HepG2 (cell line): ENCODE results near the gene GPR62. TPM values are rescaled to one million over a fixed set of nuclear protein-coding genes. Genes with fewer than 3 reads are reported as not detected.

Experiments
- ARHGAP35 ChIP-seq: sonication (generic); formaldehyde crosslinking; IDR thresholded peaks from 2 replicates; pipeline ENCODE4 v1.9.0; 2022; ENCODE audit warnings: mild to moderate bottlenecking, inconsistent platforms, moderate library complexity, missing genetic modification reagents, borderline replicate concordance
- CBX5 ChIP-seq: sonication (generic); formaldehyde crosslinking; IDR thresholded peaks from 2 replicates; pipeline ENCODE4 v1.4.0; 2020; ENCODE audit warnings: missing genetic modification reagents, borderline replicate concordance
- HMG20A ChIP-seq: IDR thresholded peaks from 2 replicates; pipeline ENCODE4 v1.6.1; 2016; ENCODE audit warnings: borderline replicate concordance
- HMGXB4 ChIP-seq, 2 experiments: sonication (generic) in 1 of 2; formaldehyde crosslinking in 1 of 2; IDR thresholded peaks; 2 replicates each; pipeline versions ENCODE4 v1.4.0 to v1.6.1; 2018 to 2020; ENCODE audit warnings: missing genetic modification reagents in 2 of 2, borderline replicate concordance in 1 of 2, low read depth in 1 of 2, mild to moderate bottlenecking in 1 of 2, missing biosample characterization in 1 of 2
- KDM2A ChIP-seq: sonication (generic); formaldehyde crosslinking; IDR thresholded peaks from 2 replicates; pipeline ENCODE4 v1.4.0; 2020; ENCODE audit warnings: low read depth, missing genetic modification reagents, borderline replicate concordance
- KDM5B ChIP-seq: sonication (generic); formaldehyde crosslinking; IDR thresholded peaks from 2 replicates; pipeline ENCODE4 v1.4.0; 2020; ENCODE audit warnings: missing genetic modification reagents, mild to moderate bottlenecking, borderline replicate concordance
- MED8 ChIP-seq: sonication (generic); formaldehyde crosslinking; IDR thresholded peaks from 2 replicates; pipeline ENCODE4 v1.8.1; 2023; ENCODE audit warnings: mild to moderate bottlenecking, missing genetic modification reagents; ENCODE audit not compliant: insufficient replicate concordance
- NFKB2 ChIP-seq: sonication (generic); formaldehyde crosslinking; IDR thresholded peaks from 2 replicates; pipeline ENCODE4 v1.4.0; 2020; ENCODE audit warnings: missing genetic modification reagents, borderline replicate concordance
- RFX5 ChIP-seq: IDR thresholded peaks from 2 replicates; pipeline ENCODE4 v1.6.1; 2011; ENCODE audit warnings: low read depth, low read length, improper control_type of control experiment
- SALL2 ChIP-seq: sonication (generic); formaldehyde crosslinking; IDR thresholded peaks from 2 replicates; pipeline ENCODE4 v1.8.1; 2023; ENCODE audit warnings: mild to moderate bottlenecking, missing genetic modification reagents, inconsistent platforms
- SP1 ChIP-seq, 2 experiments: fragments of 450-650 bp in 1 of 2; sonication (generic) in 1 of 2; formaldehyde crosslinking in 1 of 2; IDR thresholded peaks; 2 replicates each; pipeline versions ENCODE4 v1.4.0 to v1.6.1; 2016 to 2020; ENCODE audit warnings: missing genetic modification reagents in 1 of 2
- ZBTB33 ChIP-seq: sonication (generic); formaldehyde crosslinking; IDR thresholded peaks from 2 replicates; pipeline ENCODE4 v1.4.0; 2020; ENCODE audit warnings: missing genetic modification reagents
- ZBTB46 ChIP-seq: sonication (generic); formaldehyde crosslinking; IDR thresholded peaks from 2 replicates; pipeline ENCODE4 v1.4.0; 2020; ENCODE audit warnings: mild to moderate bottlenecking, missing genetic modification reagents, borderline replicate concordance
- ZFP91 ChIP-seq: sonication (generic); formaldehyde crosslinking; IDR thresholded peaks from 2 replicates; pipeline ENCODE4 v1.9.0; 2022; ENCODE audit warnings: missing genetic modification reagents, mild to moderate bottlenecking, borderline replicate concordance
- ZMAT5 ChIP-seq: sonication (generic); formaldehyde crosslinking; IDR thresholded peaks from 2 replicates; pipeline ENCODE4 v1.5.0; 2020; ENCODE audit warnings: mild to moderate bottlenecking, low read depth, missing genetic modification reagents, borderline replicate concordance
- ZMYM3 ChIP-seq: sonication (generic); formaldehyde crosslinking; IDR thresholded peaks from 2 replicates; pipeline ENCODE4 v1.5.1; 2020; ENCODE audit warnings: mild to moderate bottlenecking, missing genetic modification reagents
- ZNF292 ChIP-seq: sonication (generic); formaldehyde crosslinking; IDR thresholded peaks from 2 replicates; pipeline ENCODE4 v1.8.1; 2022; ENCODE audit warnings: mild to moderate bottlenecking, low read depth, missing genetic modification reagents, borderline replicate concordance
- ZNF326 ChIP-seq: sonication (generic); formaldehyde crosslinking; IDR thresholded peaks from 2 replicates; pipeline ENCODE4 v1.4.0; 2020; ENCODE audit warnings: missing genetic modification reagents, borderline replicate concordance
- ZNF546 ChIP-seq: sonication (generic); formaldehyde crosslinking; conservative IDR thresholded peaks from 2 replicates; pipeline ENCODE4 v1.8.1; 2023; ENCODE audit warnings: mild to moderate bottlenecking, missing genetic modification reagents
- ZNF891 ChIP-seq: sonication (generic); formaldehyde crosslinking; IDR thresholded peaks from 2 replicates; pipeline ENCODE4 v1.5.0; 2020; ENCODE audit warnings: mild to moderate bottlenecking, missing genetic modification reagents
- ZSCAN29 ChIP-seq: sonication (generic); formaldehyde crosslinking; conservative IDR thresholded peaks from 2 replicates; pipeline ENCODE4 v1.4.0; 2020; ENCODE audit warnings: mild to moderate bottlenecking, missing genetic modification reagents
- polyA plus RNA-seq, 8 experiments: library from polyadenylated mRNA; depleted of rRNA in 3 of 8; stranded (reverse) in 7 of 8; unstranded in 1 of 8; fragments of >200 nt; fragmentation: Illumina TruSeq in 4 of 8; extraction: Trizol in 4 of 8; gene quantifications; 2 replicates each; pipeline versions ENCODE4 v1.2.1 to v1.2.3, GENCODE V29; 2011 to 2016; ENCODE audit warnings: low read depth in 4 of 8, missing spikeins in 1 of 8, mixed read lengths in 1 of 8; ENCODE audit not compliant: insufficient read depth in 1 of 8
- total RNA-seq, 5 experiments: library from RNA; depleted of rRNA; stranded (reverse); fragments of >200 nt; fragmentation: Illumina TruSeq; extraction: Trizol; gene quantifications; 2 replicates each; pipeline ENCODE4 v1.2.3, GENCODE V29; 2016; ENCODE audit warnings: low read depth in 1 of 5

The GPR62 gene
- total and polyA plus RNA-seq, 2 of the 13 experiments (the other 11 are each of a cell fraction or from before 2014, with no cell fraction given) = not detected

- peak; percentile 91 for TF ChIP-seq HMGXB4 (CRISPR knock-in tag; IDR thresholded peaks at IDR 0.05; ENCODE audit: borderline replicate concordance in 1 of 2, low read depth in 1 of 2)
- TF ChIP-seq SALL2 (CRISPR knock-in tag) = peak; percentile 44; the same call in 1 of the 2 replicates
- no peak for TF ChIP-seq ZMAT5 (CRISPR knock-in tag)
- TF ChIP-seq ZNF546 = no peak
- TF ChIP-seq NFKB2 (CRISPR knock-in tag) = peak; percentile 42; the same call in 1 of the 2 replicates
- peak; percentile 71; the same call in 1 of the 2 replicates for TF ChIP-seq KDM2A
- TF ChIP-seq MED8 = no peak
- TF ChIP-seq ZMYM3 (CRISPR knock-in tag) = no peak
- peak; percentile 70; the same call in 1 of the 2 replicates for TF ChIP-seq ZBTB33 (CRISPR knock-in tag)
- peak; percentile 39; the same call in 1 of the 2 replicates for TF ChIP-seq KDM5B
- TF ChIP-seq ZNF326 (CRISPR knock-in tag) = no peak
- TF ChIP-seq RFX5 = no peak
- TF ChIP-seq ZNF292 (CRISPR knock-in tag) = peak; percentile 15; the same call in 1 of the 2 replicates
- TF ChIP-seq ZBTB46 = no peak
- TF ChIP-seq ZFP91 (CRISPR knock-in tag) = peak; percentile 81
- peak; percentile 52; the same call in 1 of the 2 replicates for TF ChIP-seq CBX5 (CRISPR knock-in tag)
- peak; percentile 60; the same call in 1 of the 2 replicates for TF ChIP-seq ARHGAP35
- TF ChIP-seq SP1 (IDR thresholded peaks at IDR 0.05) = no peak
- 0 out of 2 replicates have a peak, but pooled peaks have one; percentile 46 for TF ChIP-seq SP1 (CRISPR knock-in tag; IDR thresholded peaks at IDR 0.05)
- TF ChIP-seq ZSCAN29 (CRISPR knock-in tag) = no peak
- no peak; the same call in 1 of the 2 replicates for TF ChIP-seq ZNF891 (CRISPR knock-in tag)
- TF ChIP-seq HMG20A = no peak
Measured at GRCh38 chr3:52001443-52001974, 46.3 kb downstream of the GPR62 start (continued).
